SK-N-SH (cell line): Measurements from ENCODE around the gene TET2. TPM values are rescaled to one million over a fixed set of nuclear protein-coding genes. Genes with fewer than 3 reads are reported as not detected.

Source experiments
- CTCF ChIA-PET: fragments of 300-600, 350-600 bp; formaldehyde crosslinking; extraction: SDS; loops from one replicate; lab custom pipeline; 2021; lab: Yijun Ruan, JAX
- POLR2A ChIA-PET: fragments of 350-600 bp; sonication (Branson Sonifier 250); formaldehyde crosslinking; extraction: SDS; loops from one replicate; lab custom pipeline; 2020; ENCODE audit warnings: antibody characterized with exemption, inconsistent platforms; lab: Yijun Ruan, JAX
- DNase-seq: peaks from one replicate; pipeline ENCODE4 v3.0.0; 2012
- H2AFZ ChIP-seq: fragments of 200-600 bp; sonication (generic); 2 replicates; pipeline ENCODE4 v1.8.1; 2016; ENCODE audit warnings: antibody characterized with exemption, mild to moderate bottlenecking, low read depth
- H3F3A ChIP-seq: fragments of 200-600 bp; sonication (generic); replicated peaks from 2 replicates; pipeline ENCODE3; 2016; ENCODE audit warnings: antibody characterized with exemption, mild to moderate bottlenecking; ENCODE audit not compliant: insufficient read depth
- H3K27ac ChIP-seq, 2 experiments: fragments of 200-500 bp in 1 of 2; fragments of 200-600 bp in 1 of 2; sonication (Bioruptor generic) in 1 of 2; sonication (generic), shearing (Covaris generic) in 1 of 2; 2 replicates each; pipeline versions ENCODE4 v1.5.1 to v1.6.1; 2014 to 2016; ENCODE audit warnings: low read depth in 2 of 2, inconsistent platforms in 1 of 2, low read length in 1 of 2, mild to moderate bottlenecking in 1 of 2, mixed read lengths in 1 of 2
- H3K27me3 ChIP-seq: fragments of 200-600 bp; sonication (generic), shearing (Covaris generic); 2 replicates; pipeline ENCODE4 v1.6.1; 2016; ENCODE audit warnings: mixed run types; ENCODE audit not compliant: insufficient read depth
- H3K36me3 ChIP-seq, 2 experiments: fragments of 200-500 bp in 1 of 2; fragments of 200-600 bp in 1 of 2; sonication (Bioruptor generic) in 1 of 2; sonication (generic) in 1 of 2; replicated peaks in 1 of 2; 2 replicates each; pipeline versions ENCODE3 to v1.5.1; 2014 to 2016; ENCODE audit warnings: low read length in 1 of 2, mild to moderate bottlenecking in 1 of 2; ENCODE audit not compliant: insufficient read depth in 2 of 2, control insufficient read depth in 1 of 2
- H3K4me1 ChIP-seq, 2 experiments: fragments of 200-500 bp in 1 of 2; fragments of 200-600 bp in 1 of 2; sonication (Bioruptor generic) in 1 of 2; sonication (generic), shearing (Covaris generic) in 1 of 2; 2 replicates each; pipeline versions ENCODE4 v1.5.1 to v1.6.1; 2014 to 2016; ENCODE audit warnings: low read depth in 1 of 2, low read length in 1 of 2, mixed run types in 1 of 2; ENCODE audit not compliant: insufficient read depth in 2 of 2, control insufficient read depth in 1 of 2
- H3K4me2 ChIP-seq: fragments of 200-600 bp; sonication (generic), shearing (Covaris generic); 2 replicates; pipeline ENCODE4 v1.6.1; 2017; ENCODE audit warnings: mixed run types
- H3K4me3 ChIP-seq, 2 experiments: fragments of 200-500 bp in 1 of 2; fragments of 200-600 bp in 1 of 2; sonication (Bioruptor generic) in 1 of 2; sonication (generic), shearing (Covaris generic) in 1 of 2; 2 replicates each; pipeline versions ENCODE4 v1.5.1 to v1.8.1; 2014 to 2016; ENCODE audit warnings: low read depth in 2 of 2, inconsistent platforms in 1 of 2, low read length in 1 of 2, mild to moderate bottlenecking in 1 of 2, mixed read lengths in 1 of 2, moderate library complexity in 1 of 2
- H3K79me2 ChIP-seq: fragments of 200-600 bp; sonication (generic); 2 replicates; pipeline ENCODE4 v1.8.1; 2017; ENCODE audit warnings: mild to moderate bottlenecking; ENCODE audit not compliant: insufficient read depth
- H3K9ac ChIP-seq: fragments of 200-600 bp; sonication (generic); 2 replicates; pipeline ENCODE4 v1.6.1; 2017; ENCODE audit warnings: mixed run types
- H3K9me2 ChIP-seq: fragments of 200-600 bp; sonication (generic); 2 replicates; pipeline ENCODE4 v1.6.1; 2017; ENCODE audit warnings: mixed run types
- H3K9me3 ChIP-seq: fragments of 200-600 bp; sonication (generic); 2 replicates; pipeline ENCODE4 v1.6.1; 2017; ENCODE audit warnings: mixed run types, mild to moderate bottlenecking, moderate library complexity
- H4K20me1 ChIP-seq: fragments of 200-600 bp; sonication (generic); 2 replicates; pipeline ENCODE4 v1.6.1; 2017; ENCODE audit warnings: mild to moderate bottlenecking, mixed run types; ENCODE audit not compliant: insufficient read depth
- GATA2 ChIP-seq: sonication (generic); formaldehyde crosslinking; IDR thresholded peaks from 2 replicates; pipeline ENCODE4 v1.5.0; 2020; ENCODE audit warnings: mild to moderate bottlenecking, missing genetic modification reagents
- IRF3 ChIP-seq: fragments of 150-350 bp; IDR thresholded peaks from 2 replicates; pipeline ENCODE4 v1.6.1; 2016; ENCODE audit warnings: mild to moderate bottlenecking, low read depth, low read length
- MAX ChIP-seq: IDR thresholded peaks from 2 replicates; pipeline ENCODE4 v1.4.0; 2012; ENCODE audit warnings: low read depth
- NFIC ChIP-seq: IDR thresholded peaks from 2 replicates; pipeline ENCODE4 v1.4.0; 2012; ENCODE audit warnings: borderline replicate concordance
- PBX3 ChIP-seq: IDR thresholded peaks from 2 replicates; pipeline ENCODE4; 2012
- REST ChIP-seq: IDR thresholded peaks from 2 replicates; pipeline ENCODE4 v1.6.1; 2012; ENCODE audit warnings: mild to moderate bottlenecking, low read depth, low read length, moderate library complexity
- TCF12 ChIP-seq: IDR thresholded peaks from 2 replicates; pipeline ENCODE4 v1.4.0; 2012
- USF2 ChIP-seq: fragments of 150-350 bp; IDR thresholded peaks from 2 replicates; pipeline ENCODE4 v1.6.1; 2017; ENCODE audit warnings: antibody characterized with exemption, low read length, low read depth, borderline replicate concordance
- ZBTB33 ChIP-seq: IDR thresholded peaks from 2 replicates; pipeline ENCODE4 v1.4.0; 2012; ENCODE audit warnings: low read depth, borderline replicate concordance
- WGBS: methylation state at CpG from one replicate; pipeline ENCODE4 v1.1.6; 2017; ENCODE audit warnings: low lambda C conversion rate; 5-methylcytosine and 5-hydroxymethylcytosine counted together
- polyA plus RNA-seq, 3 experiments: library from polyadenylated mRNA; depleted of rRNA; stranded (reverse); fragments of >200 nt; gene quantifications; 2 replicates each; pipeline ENCODE4 v1.2.3, GENCODE V29; 2012

TET2 gene
- polyA plus RNA-seq, 1 of the 3 experiments (the other 2 are of a cell fraction): 3.5 TPM

GRCh38 chr4:105208561-105208960, 61.9 kb downstream of the TET2 start:
- Histone ChIP-seq H3K4me1 (no peaks in the 10 kb centered on the region), H3K27ac (no peak overlapping the region), H3K9me2 (no peaks in the 10 kb centered on the region), H3K4me3 (no peak overlapping the region), H3K79me2 (peaks cover 33% of the 10 kb centered on the region; the same call in 1 of the 2 replicates), H3K9ac (no peak overlapping the region), H3K9me3 (no peaks in the 10 kb centered on the region)
- DNase-seq: no peak
- ChIA-PET CTCF (no interaction called here), POLR2A (interaction anchor here (0.7 kb wide), 1 partner anchor 21 kb away, joined by 3 read pairs; no protein-coding TSS in a partner anchor)
- TF ChIP-seq PBX3 (no peak), MAX (no peak), TCF12 (no peak), GATA2 (CRISPR knock-in tag) (no peak), NFIC (no peak), USF2 (no peak), ZBTB33 (no peak), IRF3 (no peak), REST (no peak)
- TF ChIP-seq, all 33 proteins: peak for 0
- peaks cover 0 to 2% of the 10 kb centered on the region in 2 experiments for H3K36me3 ChIP-seq
- no peak overlapping the region for H3K4me2 ChIP-seq
- no peaks in the 10 kb centered on the region; the same call in 1 of the 2 replicates for H4K20me1 ChIP-seq
- whole genome bisulfite sequencing: 97% methylated on average over 5 of the region's 5 CpGs
- no peaks in the 10 kb centered on the region for H3K27me3 ChIP-seq
- H2AFZ ChIP-seq: no peak overlapping the region
- no peaks in the 10 kb centered on the region for H3F3A ChIP-seq
